ENCODE results near the gene NLRC3.

GRCh38 chr16:3623642-3624041 lies 46.4 kb upstream of the NLRC3 start:
- TF ChIP-seq CTCF (conservative IDR thresholded peaks at IDR 0.05; ENCODE audit: low read depth, low read length), result no peak
- no peak for TF ChIP-seq EZH2 (IDR thresholded peaks at IDR 0.05; ENCODE audit: borderline replicate concordance, low read depth, low read length, poor library complexity, severe bottlenecking)
